AG09319 (cell line): ENCODE measurements around the gene SPSB1.
A peak's percentile ranks its signal among the peaks of the same experiment; 100 is the strongest.

Source experiments
- DNase-seq: peaks from one replicate; pipeline ENCODE4 v3.0.0-alpha.2; 2010; ENCODE audit warnings: low read depth; ENCODE audit errors: extremely low read depth
- CTCF ChIP-seq: IDR thresholded peaks from 2 replicates; pipeline ENCODE4 v1.5.1; 2011; ENCODE audit warnings: low read depth, mild to moderate bottlenecking, inconsistent platforms, low read length, moderate library complexity

The SPSB1 gene

GRCh38 chr1:9297831-9298230 lies 5.1 kb downstream of the SPSB1 start:
- no peak for TF ChIP-seq CTCF
- no peak for DNase-seq

- no peak for TF ChIP-seq CTCF
- DNase-seq, result no peak
Observed at GRCh38 chr1:9298282-9298681, 5.6 kb downstream of the SPSB1 start.

GRCh38 chr1:9299571-9300541 lies 7.2 kb downstream of the SPSB1 start:
- peak; percentile 37 for DNase-seq

GRCh38 chr1:9300573-9300972 lies 7.9 kb downstream of the SPSB1 start:
- no peak for TF ChIP-seq CTCF
- DNase-seq, result no peak

- peak; percentile 78 for DNase-seq
- TF ChIP-seq CTCF, result no peak
Observed at GRCh38 chr1:9302745-9303524, 10.2 kb downstream of the SPSB1 start.

- TF ChIP-seq CTCF, result no peak
- no peak for DNase-seq
Observed at GRCh38 chr1:9303916-9304315, 11.2 kb downstream of the SPSB1 start.

GRCh38 chr1:9305216-9305615 lies 12.5 kb downstream of the SPSB1 start:
- DNase-seq, result no peak
- TF ChIP-seq CTCF, result no peak
